Transverse colon (tissue), 4 donors: Measurements from ENCODE around the gene SPEN. TPM values are rescaled to one million over a fixed set of nuclear protein-coding genes. Genes with fewer than 3 reads are reported as not detected.
A peak's percentile ranks its signal among the peaks of the same experiment; 100 is the strongest.

ENCODE experiments used
- DNase-seq: peaks from one replicate; pipeline ENCODE4 v3.0.0-alpha.2; 2019
- H3K27ac ChIP-seq, 4 donors: fragments of 200-600 bp; sonication (generic); 2 replicates each; pipeline ENCODE4 v1.5.1; 2016 to 2018; ENCODE audit warnings: inconsistent platforms in 4 of 4
- H3K27me3 ChIP-seq: fragments of 200-600 bp; sonication (generic); 2 replicates; pipeline ENCODE4 v1.5.1; 2017; ENCODE audit warnings: inconsistent platforms
- H3K36me3 ChIP-seq, 4 donors: fragments of 200-600 bp; sonication (generic); 2 replicates each; pipeline ENCODE4 v1.5.1; 2017 to 2019; ENCODE audit warnings: inconsistent platforms in 4 of 4
- H3K4me1 ChIP-seq, 4 donors: fragments of 200-600 bp; sonication (generic); 2 replicates each; pipeline ENCODE4 v1.5.1; 2017 to 2020; ENCODE audit warnings: inconsistent platforms in 4 of 4
- H3K4me3 ChIP-seq, 4 donors: fragments of 200-600 bp; sonication (generic); 1 replicate in 1 of 4; 2 replicates in 3 of 4; pipeline versions ENCODE4 v1.5.1 to v1.6.1; 2017 to 2019; ENCODE audit warnings: inconsistent platforms in 4 of 4
- H3K9me3 ChIP-seq, 2 donors: fragments of 200-600 bp; sonication (generic); 2 replicates each; pipeline ENCODE4 v1.5.1; 2017 to 2019; ENCODE audit warnings: inconsistent platforms in 2 of 2
- CTCF ChIP-seq, 5 experiments: fragments of 200-600 bp in 3 of 5; fragments of 450-650 bp in 2 of 5; sonication (generic) in 3 of 5; IDR thresholded peaks; 1 replicate in 2 of 5; 2 replicates in 3 of 5; pipeline ENCODE4 v1.5.1; 2016 to 2017; ENCODE audit warnings: antibody characterized with exemption in 5 of 5, inconsistent platforms in 3 of 5, mild to moderate bottlenecking in 2 of 5, moderate library complexity in 1 of 5
- EP300 ChIP-seq: sonication (generic); formaldehyde crosslinking; IDR thresholded peaks from one replicate; pipeline ENCODE4 v1.6.1; 2017; ENCODE audit warnings: antibody characterized with exemption, low read depth
- POLR2A ChIP-seq: fragments of 450-650 bp; IDR thresholded peaks from one replicate; pipeline ENCODE4 v1.6.1; 2016; ENCODE audit warnings: antibody characterized with exemption, mild to moderate bottlenecking, moderate library complexity
- POLR2AphosphoS5 ChIP-seq, 3 donors: sonication (generic); formaldehyde crosslinking; IDR thresholded peaks; one replicate each; pipeline ENCODE4 v1.6.1; 2016; ENCODE audit warnings: antibody characterized with exemption in 3 of 3
- WGBS, 2 donors: methylation state at CpG; one replicate each; pipeline ENCODE4 v1.1.5; 2018; ENCODE audit warnings: low coverage in 1 of 2; 5-methylcytosine and 5-hydroxymethylcytosine counted together
- in situ Hi-C, 4 donors: fragments of 200-750 bp; cut with MboI; loops; one replicate each; pipeline versions ENCODE4 v1.15.0 to v1.15.1; 2017; ENCODE audit warnings: low sequenced_read_pairs in 3 of 4, low pct_ligation_motif_present in 1 of 4, low pct_unique_long_range_greater_than_20kb in 1 of 4
- intact Hi-C: fragments of 100-400 bp; cut with DNase I; formaldehyde crosslinking; loops from one replicate; pipeline ENCODE4 v1.15.1; 2023; ENCODE audit warnings: low total_unique reads
- total RNA-seq, 4 donors: library from RNA; depleted of rRNA; stranded (reverse); fragments of >200 nt; gene quantifications; one replicate each; pipeline ENCODE4 v1.1.0, GENCODE V29; 2016

The SPEN gene
- total RNA-seq, 4 donors from 2014 or later: 28.4 to 81.9 (median 42.6) TPM

- H3K4me3 ChIP-seq: peak overlapping the region in 1 of 4 donors; percentile 12
- no peaks in the 10 kb centered on the region for H3K27me3 ChIP-seq
- intact Hi-C loops: no loop called here
- WGBS, 2 donors: 85% methylated on average over 4 of the region's 4 CpGs; no CpG with 5 or more reads in 1 of the 2 donors
- in situ Hi-C loops: no loop called here
- H3K4me1 ChIP-seq: peaks cover 25 to 48% (median 36%) of the 10 kb centered on the region in 4 donors
- H3K9me3 ChIP-seq: no peaks in the 10 kb centered on the region
- TF ChIP-seq POLR2AphosphoS5 (IDR thresholded peaks at IDR 0.05) (no peak), EP300 (no peak), POLR2A (no peak), CTCF (IDR thresholded peaks at IDR 0.05) (no peak)
- no peak for DNase-seq
- peaks cover 0 to 1% (median 0%) of the 10 kb centered on the region in 4 donors for H3K36me3 ChIP-seq
- H3K27ac ChIP-seq: peak overlapping the region; percentile 83 to 90 (median 90)
Observed at GRCh38 chr1:15950302-15950701, 102.8 kb downstream of the SPEN start.

- 16 to 53% methylated on average over 5 to 10 of the region's 10 CpGs for WGBS, 2 donors
- DNase-seq: no peak
- H3K4me1 ChIP-seq: peaks cover 25 to 50% (median 36%) of the 10 kb centered on the region in 4 donors
Observed at GRCh38 chr1:15950763-15951295, 103.3 kb downstream of the SPEN start.

GRCh38 chr1:15951341-15952153 is 104.0 kb downstream of the SPEN start:
- WGBS, 2 donors: 76% methylated on average over 23 of the region's 23 CpGs; no CpG with 5 or more reads in 1 of the 2 donors
- intact Hi-C loops: no loop called here
- in situ Hi-C loops: no loop called here
- DNase-seq: no peak
- H3K9me3 ChIP-seq: no peaks in the 10 kb centered on the region
- no peaks in the 10 kb centered on the region for H3K36me3 ChIP-seq
- H3K27me3 ChIP-seq: no peaks in the 10 kb centered on the region
- no peak for TF ChIP-seq EP300
- TF ChIP-seq POLR2A: no peak
- no peak for TF ChIP-seq CTCF (IDR thresholded peaks at IDR 0.05)
- TF ChIP-seq POLR2AphosphoS5 (IDR thresholded peaks at IDR 0.05): no peak
- no peak overlapping the region for H3K4me3 ChIP-seq
- peak overlapping the region; percentile 83 to 90 (median 90) for H3K27ac ChIP-seq
- peaks cover 25 to 57% (median 36%) of the 10 kb centered on the region in 4 donors for H3K4me1 ChIP-seq

More at GRCh38 chr1:15950763-15951295, 103.3 kb downstream of the SPEN start:
- Histone ChIP-seq H3K9me3 (no peaks in the 10 kb centered on the region), H3K27ac (peak overlapping the region; percentile 83 to 90 (median 90)), H3K27me3 (no peaks in the 10 kb centered on the region), H3K36me3 (no peaks in the 10 kb centered on the region), H3K4me3 (no peak overlapping the region)
- TF ChIP-seq POLR2AphosphoS5 (IDR thresholded peaks at IDR 0.05) (peak in 1 of 3 donors; percentile 29), EP300 (no peak), CTCF (IDR thresholded peaks at IDR 0.05) (no peak)
- in situ Hi-C loops: no loop called here
- intact Hi-C loops: no loop called here
